ENCODE results near the gene CHTF18. TPM values are rescaled to one million over a fixed set of nuclear protein-coding genes. Genes with fewer than 3 reads are reported as not detected.
A peak's percentile ranks its signal among the peaks of the same experiment; 100 is the strongest.

Gene CHTF18
- total RNA-seq, 6 donors from 2014 or later: 4.1 to 39.8 (median 17.9) TPM

- Histone ChIP-seq H3K27ac (no peak overlapping the region), H3K9me3 (no peaks in the 10 kb centered on the region), H3K36me3 (peaks cover 0 to 7% (median 3%) of the 10 kb centered on the region in 4 donors), H3K4me3 (no peak overlapping the region), H3K27me3 (peaks cover 0 to 27% (median 11%) of the 10 kb centered on the region in 4 donors), H3K4me1 (peaks cover 0 to 7% (median 0%) of the 10 kb centered on the region in 4 donors)
- WGBS, 2 donors: 91% methylated on average over 1 of the region's 2 CpGs; no CpG with 5 or more reads in 1 of the 2 donors
- no peak for DNase-seq
- no peak for ATAC-seq (ENCODE audit: low FRiP score in 2 of 2)
- TF ChIP-seq POLR2AphosphoS5 (IDR thresholded peaks at IDR 0.05): no peak
- TF ChIP-seq CTCF (IDR thresholded peaks at IDR 0.05): no peak
- TF ChIP-seq EP300 (IDR thresholded peaks at IDR 0.05): no peak
- no peak for TF ChIP-seq POLR2A (IDR thresholded peaks at IDR 0.05)
Observed at GRCh38 chr16:797120-797420, 8.7 kb downstream of the CHTF18 start.

GRCh38 chr16:797686-798085, 9.3 kb downstream of the CHTF18 start:
- Histone ChIP-seq H3K27ac (no peak overlapping the region), H3K27me3 (peaks cover 0 to 27% (median 11%) of the 10 kb centered on the region in 4 donors), H3K9me3 (no peaks in the 10 kb centered on the region), H3K4me3 (no peak overlapping the region), H3K36me3 (peaks cover 0 to 6% (median 3%) of the 10 kb centered on the region in 4 donors), H3K4me1 (peaks cover 0 to 7% (median 0%) of the 10 kb centered on the region in 4 donors)
- 86 to 99% methylated on average over 2 to 20 of the region's 22 CpGs for WGBS, 2 donors
- DNase-seq: peak in 1 of 2 donors; percentile 73
- TF ChIP-seq CTCF (IDR thresholded peaks at IDR 0.05): no peak
- TF ChIP-seq POLR2A (IDR thresholded peaks at IDR 0.05): no peak
- TF ChIP-seq POLR2AphosphoS5 (IDR thresholded peaks at IDR 0.05): no peak
- no peak for TF ChIP-seq EP300 (IDR thresholded peaks at IDR 0.05)
- no peak for ATAC-seq (ENCODE audit: low FRiP score in 2 of 2)

GRCh38 chr16:798666-799065, 10.2 kb downstream of the CHTF18 start:
- Histone ChIP-seq H3K4me3 (no peak overlapping the region), H3K4me1 (peaks cover 0 to 7% (median 0%) of the 10 kb centered on the region in 4 donors), H3K27me3 (peaks cover 0 to 27% (median 11%) of the 10 kb centered on the region in 4 donors), H3K27ac (no peak overlapping the region), H3K36me3 (no peaks in the 10 kb centered on the region), H3K9me3 (no peaks in the 10 kb centered on the region)
- peak in 1 of 2 donors; percentile 70 for DNase-seq
- TF ChIP-seq POLR2AphosphoS5 (IDR thresholded peaks at IDR 0.05) (no peak), CTCF (IDR thresholded peaks at IDR 0.05) (no peak), POLR2A (IDR thresholded peaks at IDR 0.05) (no peak), EP300 (IDR thresholded peaks at IDR 0.05) (no peak)
- ATAC-seq (ENCODE audit: low FRiP score in 2 of 2): no peak
- 87 to 91% methylated on average over 18 to 19 of the region's 19 CpGs for WGBS, 2 donors

- 60 to 67% methylated on average over 13 to 21 of the region's 22 CpGs for WGBS, 2 donors
- Histone ChIP-seq H3K27me3 (peaks cover 0 to 27% (median 11%) of the 10 kb centered on the region in 4 donors), H3K9me3 (no peaks in the 10 kb centered on the region), H3K4me3 (no peak overlapping the region), H3K4me1 (peaks cover 0 to 7% (median 0%) of the 10 kb centered on the region in 4 donors), H3K36me3 (no peaks in the 10 kb centered on the region), H3K27ac (no peak overlapping the region)
- DNase-seq: peak in 1 of 2 donors; percentile 75
- TF ChIP-seq POLR2AphosphoS5 (IDR thresholded peaks at IDR 0.05): no peak
- no peak for TF ChIP-seq CTCF (IDR thresholded peaks at IDR 0.05)
- TF ChIP-seq POLR2A (IDR thresholded peaks at IDR 0.05): no peak
- no peak for TF ChIP-seq EP300 (IDR thresholded peaks at IDR 0.05)
- ATAC-seq (ENCODE audit: low FRiP score in 2 of 2): no peak
Observed at GRCh38 chr16:799111-799947, 10.9 kb downstream of the CHTF18 start.
